ENCODE results near the gene ARHGAP10.

Gene ARHGAP10

DNA sequence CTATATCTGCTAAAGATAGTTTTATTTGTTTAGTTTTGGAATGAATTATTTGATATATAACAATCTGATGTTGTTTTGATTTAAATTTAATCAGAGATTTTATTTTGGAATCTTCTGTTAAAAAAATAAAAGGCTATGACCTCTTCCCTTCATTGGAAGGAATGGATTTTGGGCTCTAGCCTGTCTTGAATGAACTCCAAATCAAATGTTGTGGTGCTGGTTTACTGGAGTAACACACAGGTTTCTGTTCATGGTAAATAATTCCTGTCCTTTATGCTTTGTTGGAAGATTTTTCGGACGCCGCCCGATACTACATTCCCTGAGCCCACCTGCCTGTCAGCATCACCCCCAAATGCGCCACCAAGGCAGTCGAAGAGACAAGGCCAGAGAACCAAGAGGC, 291.1 kb downstream of the ARHGAP10 start:
- TF ChIP-seq, protein P1, sequence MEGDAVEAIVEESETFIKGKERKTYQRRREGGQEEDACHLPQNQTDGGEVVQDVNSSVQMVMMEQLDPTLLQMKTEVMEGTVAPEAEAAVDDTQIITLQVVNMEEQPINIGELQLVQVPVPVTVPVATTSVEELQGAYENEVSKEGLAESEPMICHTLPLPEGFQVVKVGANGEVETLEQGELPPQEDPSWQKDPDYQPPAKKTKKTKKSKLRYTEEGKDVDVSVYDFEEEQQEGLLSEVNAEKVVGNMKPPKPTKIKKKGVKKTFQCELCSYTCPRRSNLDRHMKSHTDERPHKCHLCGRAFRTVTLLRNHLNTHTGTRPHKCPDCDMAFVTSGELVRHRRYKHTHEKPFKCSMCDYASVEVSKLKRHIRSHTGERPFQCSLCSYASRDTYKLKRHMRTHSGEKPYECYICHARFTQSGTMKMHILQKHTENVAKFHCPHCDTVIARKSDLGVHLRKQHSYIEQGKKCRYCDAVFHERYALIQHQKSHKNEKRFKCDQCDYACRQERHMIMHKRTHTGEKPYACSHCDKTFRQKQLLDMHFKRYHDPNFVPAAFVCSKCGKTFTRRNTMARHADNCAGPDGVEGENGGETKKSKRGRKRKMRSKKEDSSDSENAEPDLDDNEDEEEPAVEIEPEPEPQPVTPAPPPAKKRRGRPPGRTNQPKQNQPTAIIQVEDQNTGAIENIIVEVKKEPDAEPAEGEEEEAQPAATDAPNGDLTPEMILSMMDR (IDR thresholded peaks at IDR 0.05; ENCODE audit: low read depth, low read length, missing control alignments): no peak

DNA sequence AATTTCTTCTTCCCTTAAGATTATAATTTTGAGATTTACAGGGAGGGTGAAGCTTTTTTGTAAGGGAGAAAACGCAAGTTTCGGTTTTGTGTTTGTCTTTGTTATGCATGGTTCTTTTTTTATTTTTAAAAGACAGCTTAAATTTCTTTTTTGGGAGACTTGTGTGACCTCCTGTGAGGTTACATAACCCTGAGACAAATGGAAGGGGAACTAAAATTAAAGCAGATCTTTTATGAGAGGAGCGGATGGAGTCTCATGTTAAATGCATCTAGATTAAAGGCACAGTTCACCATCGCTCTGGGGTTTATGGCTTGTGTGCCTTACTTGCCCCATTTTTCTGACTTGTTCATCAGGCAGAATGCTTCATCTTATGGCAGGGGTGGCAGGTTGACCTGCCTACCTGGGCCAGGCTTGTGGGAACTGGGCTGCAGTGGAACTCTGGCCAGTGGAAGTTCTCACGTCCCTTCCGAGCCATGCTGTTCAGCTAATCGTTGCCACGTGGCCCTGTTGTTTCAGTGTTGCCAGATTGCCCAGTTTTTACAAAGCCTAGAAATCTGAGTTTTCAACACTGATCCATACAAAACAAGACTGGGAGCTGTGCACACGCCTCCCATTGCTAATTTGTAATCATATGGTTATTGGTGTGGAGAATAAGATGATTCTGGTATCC, 291.8 kb downstream of the ARHGAP10 start:
- TF ChIP-seq, protein P1 (IDR thresholded peaks at IDR 0.05; ENCODE audit: low read depth, low read length, missing control alignments): no peak
- H3K4me3 ChIP-seq (ENCODE audit: low read depth, low read length): no peak overlapping the region
- no peak for DNase-seq (ENCODE audit: low read depth)

More for the DNA sequence above, 291.1 kb downstream of the ARHGAP10 start:
- DNase-seq (ENCODE audit: low read depth): no peak
- no peak overlapping the region for H3K4me3 ChIP-seq (ENCODE audit: low read depth, low read length)

DNA sequence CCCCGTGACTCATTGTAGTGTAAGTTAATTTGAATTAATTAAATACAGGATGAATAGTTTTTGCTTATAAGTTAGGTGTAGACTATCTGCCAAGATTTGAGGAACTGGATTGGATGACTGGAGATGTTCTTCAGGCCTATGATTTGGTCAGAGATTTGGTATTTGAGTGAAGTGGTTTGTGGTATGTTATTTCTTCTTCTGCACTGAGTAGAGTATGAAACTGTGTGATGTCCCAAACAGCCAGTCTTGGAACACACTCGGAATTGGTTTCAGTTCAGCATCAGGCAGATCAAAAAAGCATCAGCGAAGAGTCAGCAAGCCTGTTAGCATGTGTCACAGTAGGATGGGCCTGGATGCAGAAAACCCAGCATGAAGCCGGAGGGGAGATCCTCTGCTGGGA, 294.1 kb downstream of the ARHGAP10 start:
- DNase-seq (ENCODE audit: low read depth): no peak
- TF ChIP-seq, protein P1 (IDR thresholded peaks at IDR 0.05; ENCODE audit: low read depth, low read length, missing control alignments): no peak
- no peak overlapping the region for H3K4me3 ChIP-seq (ENCODE audit: low read depth, low read length)

- no peak for DNase-seq (ENCODE audit: low read depth)
- TF ChIP-seq, protein P1 (IDR thresholded peaks at IDR 0.05; ENCODE audit: low read depth, low read length, missing control alignments): no peak
- no peak overlapping the region for H3K4me3 ChIP-seq (ENCODE audit: low read depth, low read length)
These were observed 295.3 kb downstream of the ARHGAP10 start for GRCh38 chr4:148027201-148027600.

- no peak for DNase-seq (ENCODE audit: low read depth)
- TF ChIP-seq, protein P1 (IDR thresholded peaks at IDR 0.05; ENCODE audit: low read depth, low read length, missing control alignments): no peak
- H3K4me3 ChIP-seq (ENCODE audit: low read depth, low read length): no peak overlapping the region
These were observed 297.9 kb downstream of the ARHGAP10 start for GRCh38 chr4:148029781-148030180.

DNA sequence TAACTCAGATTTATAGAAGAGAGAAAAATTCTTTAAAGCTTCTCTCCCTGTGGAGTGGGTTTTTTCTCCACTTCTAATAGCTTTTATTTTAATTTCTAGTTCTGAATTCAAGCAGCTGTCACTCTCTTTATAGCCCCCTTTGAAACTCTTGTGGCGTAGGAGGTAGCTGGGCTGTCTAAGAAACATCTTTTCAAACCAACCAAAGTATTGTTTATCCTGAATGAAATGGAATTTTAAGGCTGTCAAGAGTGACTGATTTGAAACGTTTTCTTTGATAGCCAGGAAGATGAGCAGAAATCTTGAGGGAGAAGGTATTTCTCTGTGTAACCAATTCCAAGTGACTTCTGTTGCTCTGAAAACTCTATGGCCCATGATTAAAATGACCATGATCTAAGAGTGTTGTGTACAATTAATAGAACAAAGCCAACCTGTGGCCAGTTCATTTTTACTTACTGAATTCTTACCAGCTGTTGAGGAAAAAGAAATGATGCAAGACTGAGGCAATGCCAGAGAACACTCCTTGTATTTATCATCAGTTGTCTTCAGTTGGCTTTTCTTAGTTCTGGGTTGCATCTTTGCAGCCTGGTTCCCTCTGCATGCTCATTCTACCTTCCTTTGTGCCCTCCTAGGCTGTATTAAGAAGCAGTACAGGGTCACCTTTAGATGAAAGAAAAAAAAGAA, 298.4 kb downstream of the ARHGAP10 start:
- no peak overlapping the region for H3K4me3 ChIP-seq (ENCODE audit: low read depth, low read length)
- TF ChIP-seq, protein P1 (IDR thresholded peaks at IDR 0.05; ENCODE audit: low read depth, low read length, missing control alignments): no peak
- DNase-seq (ENCODE audit: low read depth): no peak
